ENCODE measurements around the gene PARP8. TPM values are rescaled to one million over a fixed set of nuclear protein-coding genes. Genes with fewer than 3 reads are reported as not detected.

Gene PARP8
- total and polyA plus RNA-seq, 2 of the 4 experiments (the other 2 are of a cell fraction): 6.9 to 8.2 TPM

DNA sequence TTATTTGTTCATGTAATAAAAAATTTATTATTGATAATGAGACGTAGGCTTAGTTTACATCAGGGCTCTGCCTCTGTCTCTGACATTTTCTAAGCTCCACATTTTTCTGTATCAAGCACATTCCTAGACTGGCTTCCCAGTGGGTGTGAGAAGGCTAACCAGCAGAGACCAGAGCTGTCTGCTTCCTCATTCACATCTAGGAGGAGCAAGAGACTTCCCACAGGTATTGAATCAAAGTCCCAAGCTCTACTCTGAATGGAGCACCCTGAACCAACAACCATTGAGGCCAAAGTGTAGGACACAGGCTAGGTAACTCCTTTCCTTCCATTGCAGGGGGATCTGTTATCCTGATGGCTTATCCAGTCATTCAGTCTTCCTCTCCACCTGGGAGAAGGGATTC lies 72.4 kb downstream of the PARP8 start:
- no peak overlapping the region for H3K4me3 ChIP-seq (ENCODE audit: insufficient read depth, low read depth, low read length)
- H3K56ac ChIP-seq (ENCODE audit: extremely low read depth, insufficient read depth, low read length): no peak overlapping the region
- intact Hi-C loops (cut with micrococcal nuclease): no loop called here
- H2BK5ac ChIP-seq (ENCODE audit: low read depth, low read length, poor library complexity, severe bottlenecking): no peak overlapping the region
- H2BK20ac ChIP-seq (ENCODE audit: low read depth, low read length): no peak overlapping the region
- WGBS, 2 experiments (ENCODE audit: extremely low coverage in 2 of 2, insufficient read length in 1 of 2): no CpG with 5 or more reads among the region's 1 CpG
- no peak overlapping the region for H2BK120ac ChIP-seq (ENCODE audit: low read depth, low read length)
- no peaks in the 10 kb centered on the region for H3K9me3 ChIP-seq (ENCODE audit: control insufficient read depth, insufficient read depth, low read length)
- no peaks in the 10 kb centered on the region; the same call in 1 of the 2 replicates for H3K9me1 ChIP-seq (ENCODE audit: insufficient read depth, low read length)
- H3K23ac ChIP-seq (ENCODE audit: low read depth, low read length): no peak overlapping the region
- no peak overlapping the region for H3K27ac ChIP-seq (ENCODE audit: insufficient read depth, low read length)
- CTCF ChIA-PET: interaction anchor here (1.6 kb wide), 1 partner anchor 18 kb away, joined by 6 read pairs; no protein-coding TSS in a partner anchor
- no peak for ATAC-seq (ENCODE audit: low read depth)
- H2AK9ac ChIP-seq (replicated peaks; ENCODE audit: low read depth, low read length, poor library complexity): no peak overlapping the region
- H3K4ac ChIP-seq (ENCODE audit: low read depth, low read length): no peak overlapping the region
- POLR2A ChIA-PET (ENCODE audit: unreplicated experiment): no interaction called here
- no peak overlapping the region for H2AK5ac ChIP-seq (ENCODE audit: low read depth, low read length)
- H3K27me3 ChIP-seq (ENCODE audit: control insufficient read depth, insufficient read depth, low read length): no peaks in the 10 kb centered on the region
- no peak overlapping the region for H2AFZ ChIP-seq (replicated peaks; ENCODE audit: low read length, poor library complexity)
- no peak overlapping the region for H4K8ac ChIP-seq (ENCODE audit: low read depth in 2 of 2, low read length in 2 of 2)
- no peaks in the 10 kb centered on the region for H3K36me3 ChIP-seq (ENCODE audit: control insufficient read depth, insufficient read depth, low read length)
- no peak overlapping the region for H4K5ac ChIP-seq (ENCODE audit: low read depth, low read length)
- 0 out of 2 replicates have a peak overlapping the region, but pooled peaks have one; percentile 25 for H3K14ac ChIP-seq (replicated peaks; ENCODE audit: low read depth, low read length)
- TF ChIP-seq BHLHE40 (IDR thresholded peaks at IDR 0.05; ENCODE audit: low read depth, low read length): no peak
- TF ChIP-seq, protein P1, sequence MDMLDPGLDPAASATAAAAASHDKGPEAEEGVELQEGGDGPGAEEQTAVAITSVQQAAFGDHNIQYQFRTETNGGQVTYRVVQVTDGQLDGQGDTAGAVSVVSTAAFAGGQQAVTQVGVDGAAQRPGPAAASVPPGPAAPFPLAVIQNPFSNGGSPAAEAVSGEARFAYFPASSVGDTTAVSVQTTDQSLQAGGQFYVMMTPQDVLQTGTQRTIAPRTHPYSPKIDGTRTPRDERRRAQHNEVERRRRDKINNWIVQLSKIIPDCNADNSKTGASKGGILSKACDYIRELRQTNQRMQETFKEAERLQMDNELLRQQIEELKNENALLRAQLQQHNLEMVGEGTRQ (IDR thresholded peaks at IDR 0.05; ENCODE audit: low read depth, low read length): no peak
- no peak for TF ChIP-seq RAD21 (IDR thresholded peaks at IDR 0.05; ENCODE audit: low read length)
- TF ChIP-seq MAZ (IDR thresholded peaks at IDR 0.05; ENCODE audit: borderline replicate concordance, low read depth, low read length): no peak
- TF ChIP-seq ELK1 (IDR thresholded peaks at IDR 0.05; ENCODE audit: borderline replicate concordance, low read depth, low read length): no peak
- TF ChIP-seq, protein P2, sequence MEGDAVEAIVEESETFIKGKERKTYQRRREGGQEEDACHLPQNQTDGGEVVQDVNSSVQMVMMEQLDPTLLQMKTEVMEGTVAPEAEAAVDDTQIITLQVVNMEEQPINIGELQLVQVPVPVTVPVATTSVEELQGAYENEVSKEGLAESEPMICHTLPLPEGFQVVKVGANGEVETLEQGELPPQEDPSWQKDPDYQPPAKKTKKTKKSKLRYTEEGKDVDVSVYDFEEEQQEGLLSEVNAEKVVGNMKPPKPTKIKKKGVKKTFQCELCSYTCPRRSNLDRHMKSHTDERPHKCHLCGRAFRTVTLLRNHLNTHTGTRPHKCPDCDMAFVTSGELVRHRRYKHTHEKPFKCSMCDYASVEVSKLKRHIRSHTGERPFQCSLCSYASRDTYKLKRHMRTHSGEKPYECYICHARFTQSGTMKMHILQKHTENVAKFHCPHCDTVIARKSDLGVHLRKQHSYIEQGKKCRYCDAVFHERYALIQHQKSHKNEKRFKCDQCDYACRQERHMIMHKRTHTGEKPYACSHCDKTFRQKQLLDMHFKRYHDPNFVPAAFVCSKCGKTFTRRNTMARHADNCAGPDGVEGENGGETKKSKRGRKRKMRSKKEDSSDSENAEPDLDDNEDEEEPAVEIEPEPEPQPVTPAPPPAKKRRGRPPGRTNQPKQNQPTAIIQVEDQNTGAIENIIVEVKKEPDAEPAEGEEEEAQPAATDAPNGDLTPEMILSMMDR (conservative IDR thresholded peaks at IDR 0.05; ENCODE audit: low read depth, low read length): no peak
- TF ChIP-seq CEBPB (IDR thresholded peaks at IDR 0.05; ENCODE audit: low read depth, low read length): no peak
- no peak for TF ChIP-seq SMC3 (IDR thresholded peaks at IDR 0.05; ENCODE audit: low read depth, low read length)
- TF ChIP-seq RFX5 (IDR thresholded peaks at IDR 0.05; ENCODE audit: low read depth, low read length): no peak
- no peak for TF ChIP-seq FOS (IDR thresholded peaks at IDR 0.05; ENCODE audit: low read depth, low read length)
- no peak for TF ChIP-seq RCOR1 (IDR thresholded peaks at IDR 0.05; ENCODE audit: insufficient replicate concordance, low read length)
- TF ChIP-seq NFE2L2 (IDR thresholded peaks at IDR 0.05; ENCODE audit: low read depth, low read length): no peak
- TF ChIP-seq POLR2A (IDR thresholded peaks at IDR 0.05; ENCODE audit: low read depth, low read length): no peak
- no peak for TF ChIP-seq MAFK (IDR thresholded peaks at IDR 0.05; ENCODE audit: low read depth, low read length)
- TF ChIP-seq MXI1 (IDR thresholded peaks at IDR 0.05; ENCODE audit: borderline replicate concordance, low read depth, low read length): no peak
- TF ChIP-seq CHD1 (IDR thresholded peaks at IDR 0.05; ENCODE audit: low read depth, low read length): no peak
- H3K4me2 ChIP-seq (ENCODE audit: low read depth, low read length): no peak overlapping the region
- H4K20me1 ChIP-seq (ENCODE audit: insufficient read depth, low read length): no peaks in the 10 kb centered on the region
- in situ Hi-C loops (cut with MboI; ENCODE audit: low sequenced_read_pairs): no loop called here
- no peak overlapping the region for H3K18ac ChIP-seq (ENCODE audit: low read depth, low read length)
- H3K9ac ChIP-seq (ENCODE audit: low read depth, low read length): no peak overlapping the region
- dilution Hi-C loops (cut with HindIII; ENCODE audit: low sequenced_read_pairs, unreplicated experiment): no loop called here
- BruUV-seq (replicated peaks): no TSS peak
- no peaks in the 10 kb centered on the region for H3K4me1 ChIP-seq (ENCODE audit: control insufficient read depth, insufficient read depth, low read length)
- no peak overlapping the region for H2BK15ac ChIP-seq (ENCODE audit: low read depth, low read length)
- H3K79me1 ChIP-seq (ENCODE audit: low read depth in 1 of 2, low read length in 2 of 2): peaks cover 3 to 19% of the 10 kb centered on the region in 2 experiments; a peak in 3 of 4 replicates
- no peak for DNase-seq
- no peak overlapping the region for H4K91ac ChIP-seq (ENCODE audit: insufficient read depth, low read depth, low read length)

Measured in IMR-90 (cell line).